Neural cell (in vitro differentiated cells): Measurements from ENCODE around the gene PLEKHM3. TPM values are rescaled to one million over a fixed set of nuclear protein-coding genes. Genes with fewer than 3 reads are reported as not detected.

ENCODE experiments used
- H2AFZ ChIP-seq: fragments of 200-600, 300-800 bp; sonication (generic), shearing (Covaris generic); 2 replicates; pipeline ENCODE4 v1.6.0; 2014; ENCODE audit warnings: low read depth, mild to moderate bottlenecking, antibody characterized with exemption, low read length, moderate library complexity
- H3F3A ChIP-seq: fragments of 200-600 bp; shearing (Covaris generic); 2 replicates; pipeline ENCODE4 v1.6.1; 2016; ENCODE audit warnings: mild to moderate bottlenecking, moderate library complexity, mixed read lengths, antibody characterized with exemption, low read length; ENCODE audit not compliant: insufficient read depth, poor library complexity, severe bottlenecking
- H3K27ac ChIP-seq: fragments of 200-600, 300-800 bp; sonication (generic), shearing (Covaris generic); 2 replicates; pipeline ENCODE4 v1.5.1; 2014; ENCODE audit warnings: mild to moderate bottlenecking, low read length, moderate library complexity
- H3K27me3 ChIP-seq: fragments of 300-800, 200-600 bp; sonication (generic), shearing (Covaris generic); 2 replicates; pipeline ENCODE4 v1.6.0; 2014; ENCODE audit warnings: mild to moderate bottlenecking, low read depth, low read length, moderate library complexity; ENCODE audit not compliant: insufficient read depth
- H3K36me3 ChIP-seq: fragments of 300-800, 200-600 bp; sonication (generic), shearing (Covaris generic); 2 replicates; pipeline ENCODE4 v1.5.1; 2014; ENCODE audit warnings: mild to moderate bottlenecking, antibody characterized with exemption, low read length, moderate library complexity; ENCODE audit not compliant: insufficient read depth
- H3K4me2 ChIP-seq: fragments of 300-800, 200-600 bp; sonication (generic), shearing (Covaris generic); 2 replicates; pipeline ENCODE4 v1.6.0; 2014; ENCODE audit warnings: mild to moderate bottlenecking, low read length
- H3K4me3 ChIP-seq: fragments of 300-800, 200-600 bp; sonication (generic), shearing (Covaris generic); 2 replicates; pipeline ENCODE4 v1.5.1; 2014; ENCODE audit warnings: mild to moderate bottlenecking, low read length, moderate library complexity
- H3K79me2 ChIP-seq: fragments of 200-600 bp; shearing (Covaris generic); replicated peaks from 2 replicates; pipeline ENCODE4 v1.6.0; 2014; ENCODE audit warnings: mild to moderate bottlenecking, low read length, moderate library complexity; ENCODE audit not compliant: insufficient read depth
- H3K9ac ChIP-seq: fragments of 300-800, 200-600 bp; sonication (generic), shearing (Covaris generic); 2 replicates; pipeline ENCODE4 v1.6.1; 2016; ENCODE audit warnings: mild to moderate bottlenecking, low read length, mixed read lengths
- H3K9me2 ChIP-seq: fragments of 200-600 bp; shearing (Covaris generic); 2 replicates; pipeline ENCODE4 v1.6.1; 2016; ENCODE audit warnings: mild to moderate bottlenecking, low read length, mixed read lengths; ENCODE audit not compliant: insufficient read depth
- H3K9me3 ChIP-seq: fragments of 200-600, 300-800 bp; sonication (generic), shearing (Covaris generic); 2 replicates; pipeline ENCODE4 v1.6.1; 2016; ENCODE audit warnings: mild to moderate bottlenecking, mixed run types, low read length, moderate library complexity, mixed read lengths
- H4K20me1 ChIP-seq: fragments of 200-600 bp; shearing (Covaris generic); 2 replicates; pipeline ENCODE4 v1.6.1; 2016; ENCODE audit warnings: mild to moderate bottlenecking, mixed run types; ENCODE audit not compliant: insufficient read depth
- EP300 ChIP-seq: fragments of 450-650 bp; conservative IDR thresholded peaks from 2 replicates; pipeline ENCODE4 v1.6.1; 2014; ENCODE audit warnings: antibody characterized with exemption, mild to moderate bottlenecking, moderate library complexity; ENCODE audit not compliant: poor library complexity, severe bottlenecking
- EZH2 ChIP-seq: fragments of 200-600, 300-800 bp; shearing (Covaris generic), sonication (generic); IDR thresholded peaks from 2 replicates; pipeline ENCODE4 v1.6.1; 2014; ENCODE audit warnings: antibody characterized with exemption, low read length, borderline replicate concordance, mild to moderate bottlenecking; ENCODE audit not compliant: insufficient read depth, poor library complexity, severe bottlenecking
- MXI1 ChIP-seq: fragments of 450-650 bp; conservative IDR thresholded peaks from 2 replicates; pipeline ENCODE4 v1.6.1; 2014; ENCODE audit warnings: antibody characterized with exemption, mild to moderate bottlenecking; ENCODE audit not compliant: poor library complexity, severe bottlenecking
- POLR2AphosphoS5 ChIP-seq: IDR thresholded peaks from 2 replicates; pipeline ENCODE4 v1.6.1; 2012
- RAD21 ChIP-seq: fragments of 450-650 bp; conservative IDR thresholded peaks from 2 replicates; pipeline ENCODE4 v1.6.1; 2014; ENCODE audit warnings: antibody characterized with exemption, mild to moderate bottlenecking, moderate library complexity
- SMC3 ChIP-seq: fragments of 450-650 bp; conservative IDR thresholded peaks from 2 replicates; pipeline ENCODE4 v1.6.1; 2014; ENCODE audit warnings: antibody characterized with exemption, mild to moderate bottlenecking, moderate library complexity; ENCODE audit not compliant: poor library complexity
- TAF1 ChIP-seq: IDR thresholded peaks from 2 replicates; pipeline ENCODE4 v1.6.1; 2012; ENCODE audit warnings: low read depth
- polyA plus RNA-seq: library from polyadenylated mRNA; depleted of rRNA; stranded (reverse); fragments of >200 nt; gene quantifications from 2 replicates; pipeline ENCODE4 v1.2.3, GENCODE V29; 2014
- TF ChIP-seq, protein P1 (sequence below): fragments of 450-650 bp; IDR thresholded peaks from 2 replicates; pipeline ENCODE4 v1.5.1; 2014; ENCODE audit warnings: antibody characterized with exemption, mild to moderate bottlenecking, moderate library complexity; ENCODE audit not compliant: poor library complexity, severe bottlenecking
- TF ChIP-seq, protein P2 (sequence below): IDR thresholded peaks from 2 replicates; pipeline ENCODE4 v1.6.1; 2012; ENCODE audit warnings: borderline replicate concordance

Gene PLEKHM3
- polyA plus RNA-seq, 1 donor from 2014 or later: 13.4 TPM

DNA sequence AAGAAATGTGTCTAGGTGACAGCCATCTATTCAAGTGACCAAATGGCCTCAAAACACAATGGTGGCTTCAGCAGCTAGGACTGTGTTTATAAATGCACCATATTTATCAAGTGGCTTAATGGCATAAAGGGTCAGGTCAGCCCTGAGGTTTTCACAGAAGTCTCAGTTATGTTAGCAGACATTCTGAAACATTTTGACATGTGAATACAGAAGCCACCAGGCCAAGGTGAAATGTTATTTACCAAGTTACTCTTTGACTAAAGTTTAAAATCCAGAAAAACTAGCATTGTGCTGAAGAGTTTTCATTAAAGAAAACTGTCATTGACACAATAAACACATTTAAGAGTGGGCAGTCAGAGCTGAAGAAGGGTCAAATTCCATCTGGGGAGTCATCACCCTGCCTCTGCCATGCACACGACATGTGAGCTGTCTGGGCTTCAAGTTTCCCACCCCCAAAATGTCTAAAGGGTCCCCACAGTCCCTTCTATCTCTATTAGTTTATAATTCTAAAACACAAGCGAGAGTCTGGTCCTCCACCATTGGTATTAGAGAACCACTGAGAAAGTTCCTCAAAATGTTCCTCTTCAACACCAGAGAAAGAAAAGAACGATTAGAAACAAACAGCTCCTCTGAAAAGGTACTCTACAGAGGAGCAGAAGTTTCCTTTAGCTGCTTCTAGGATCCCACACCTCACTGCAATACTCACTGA, 178.1 kb downstream of the PLEKHM3 start:
- no peak overlapping the region for H3K4me3 ChIP-seq
- H3K79me2 ChIP-seq: no peaks in the 10 kb centered on the region
- no peaks in the 10 kb centered on the region for H3K9me2 ChIP-seq
- H3K27me3 ChIP-seq: no peaks in the 10 kb centered on the region
- no peaks in the 10 kb centered on the region for H3K36me3 ChIP-seq
- H2AFZ ChIP-seq: no peak overlapping the region
- no peak overlapping the region for H3K27ac ChIP-seq
- TF ChIP-seq TAF1 (no peak), MXI1 (no peak), EZH2 (no peak), SMC3 (no peak), RAD21 (no peak), POLR2AphosphoS5 (no peak), EP300 (no peak)
- H3F3A ChIP-seq: no peaks in the 10 kb centered on the region
- H4K20me1 ChIP-seq: no peaks in the 10 kb centered on the region
- H3K9ac ChIP-seq: no peak overlapping the region
- H3K4me2 ChIP-seq: no peak overlapping the region
- H3K9me3 ChIP-seq: no peaks in the 10 kb centered on the region

DNA sequence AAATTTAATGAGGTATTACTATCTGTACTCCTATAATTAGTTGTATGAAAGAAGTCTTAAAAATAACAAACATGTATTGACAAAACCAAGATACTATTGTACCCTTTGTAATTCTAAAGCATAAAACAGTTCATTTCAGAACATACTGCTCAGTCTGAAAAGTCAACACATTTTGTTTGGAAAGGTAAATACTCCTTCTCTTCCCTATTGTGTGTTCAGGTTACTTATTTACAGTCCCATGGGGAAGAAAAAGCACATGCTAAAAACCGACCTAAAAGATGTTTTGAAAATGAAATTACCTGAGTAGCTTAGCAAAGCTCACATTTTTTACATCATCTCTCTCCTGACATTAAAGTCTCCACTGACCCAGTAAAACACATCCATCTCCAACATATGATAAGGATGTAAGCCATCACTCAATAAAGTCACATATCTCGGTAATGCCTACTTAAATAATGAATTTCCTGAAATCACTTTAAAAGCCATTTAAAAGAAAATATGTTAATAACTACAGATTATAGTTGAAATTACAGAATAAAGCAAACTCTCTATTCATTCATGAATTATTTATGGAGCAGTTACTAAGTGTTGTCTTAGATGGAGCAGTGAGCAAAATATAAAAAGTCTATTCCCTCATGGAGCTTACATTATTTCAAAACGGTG, 180.0 kb downstream of the PLEKHM3 start:
- H3K27ac ChIP-seq: no peak overlapping the region
- no peak overlapping the region for H3K4me3 ChIP-seq
- no peaks in the 10 kb centered on the region for H3F3A ChIP-seq
- H3K4me2 ChIP-seq: no peak overlapping the region
- no peaks in the 10 kb centered on the region for H3K9me3 ChIP-seq
- H3K9me2 ChIP-seq: no peaks in the 10 kb centered on the region
- H3K9ac ChIP-seq: no peak overlapping the region
- TF ChIP-seq, protein P1, sequence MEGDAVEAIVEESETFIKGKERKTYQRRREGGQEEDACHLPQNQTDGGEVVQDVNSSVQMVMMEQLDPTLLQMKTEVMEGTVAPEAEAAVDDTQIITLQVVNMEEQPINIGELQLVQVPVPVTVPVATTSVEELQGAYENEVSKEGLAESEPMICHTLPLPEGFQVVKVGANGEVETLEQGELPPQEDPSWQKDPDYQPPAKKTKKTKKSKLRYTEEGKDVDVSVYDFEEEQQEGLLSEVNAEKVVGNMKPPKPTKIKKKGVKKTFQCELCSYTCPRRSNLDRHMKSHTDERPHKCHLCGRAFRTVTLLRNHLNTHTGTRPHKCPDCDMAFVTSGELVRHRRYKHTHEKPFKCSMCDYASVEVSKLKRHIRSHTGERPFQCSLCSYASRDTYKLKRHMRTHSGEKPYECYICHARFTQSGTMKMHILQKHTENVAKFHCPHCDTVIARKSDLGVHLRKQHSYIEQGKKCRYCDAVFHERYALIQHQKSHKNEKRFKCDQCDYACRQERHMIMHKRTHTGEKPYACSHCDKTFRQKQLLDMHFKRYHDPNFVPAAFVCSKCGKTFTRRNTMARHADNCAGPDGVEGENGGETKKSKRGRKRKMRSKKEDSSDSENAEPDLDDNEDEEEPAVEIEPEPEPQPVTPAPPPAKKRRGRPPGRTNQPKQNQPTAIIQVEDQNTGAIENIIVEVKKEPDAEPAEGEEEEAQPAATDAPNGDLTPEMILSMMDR: no peak
- TF ChIP-seq TAF1: no peak
- no peak for TF ChIP-seq MXI1
- no peak for TF ChIP-seq RAD21
- no peak for TF ChIP-seq POLR2AphosphoS5
- TF ChIP-seq EZH2: no peak
- TF ChIP-seq SMC3: no peak
- TF ChIP-seq EP300: no peak
- no peaks in the 10 kb centered on the region for H3K27me3 ChIP-seq
- H3K36me3 ChIP-seq: no peaks in the 10 kb centered on the region
- H2AFZ ChIP-seq: no peak overlapping the region
- no peaks in the 10 kb centered on the region for H4K20me1 ChIP-seq
- H3K79me2 ChIP-seq: no peaks in the 10 kb centered on the region

DNA sequence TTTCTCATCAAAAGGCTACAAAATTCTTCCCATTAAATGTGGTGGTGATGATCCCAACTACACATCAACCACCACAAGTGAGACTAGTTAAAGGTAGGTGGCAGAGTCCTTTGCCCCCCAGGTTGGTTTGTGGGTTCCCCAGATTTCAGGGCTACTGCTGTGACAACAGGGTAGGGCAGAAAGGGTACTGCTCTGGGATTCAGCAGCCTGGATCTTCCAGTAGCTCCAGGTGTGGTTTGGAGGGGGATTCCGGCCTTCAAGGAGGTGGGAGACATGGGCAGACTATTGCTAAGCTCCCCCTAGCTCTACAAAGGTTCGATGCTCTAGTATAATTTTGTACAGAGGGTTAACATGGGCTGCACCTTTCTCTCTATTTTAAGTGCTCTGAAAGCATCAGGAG, 180.7 kb downstream of the PLEKHM3 start:
- Histone ChIP-seq H3K4me2 (no peak overlapping the region), H3K79me2 (no peaks in the 10 kb centered on the region), H4K20me1 (no peaks in the 10 kb centered on the region), H3F3A (no peaks in the 10 kb centered on the region), H3K9ac (no peak overlapping the region), H3K9me3 (no peaks in the 10 kb centered on the region), H3K9me2 (no peaks in the 10 kb centered on the region), H2AFZ (no peak overlapping the region), H3K4me3 (no peak overlapping the region), H3K36me3 (no peaks in the 10 kb centered on the region), H3K27me3 (no peaks in the 10 kb centered on the region), H3K27ac (no peak overlapping the region)
- no peak for TF ChIP-seq POLR2AphosphoS5
- no peak for TF ChIP-seq SMC3
- TF ChIP-seq, protein P1: no peak
- no peak for TF ChIP-seq EZH2
- TF ChIP-seq, protein P2, sequence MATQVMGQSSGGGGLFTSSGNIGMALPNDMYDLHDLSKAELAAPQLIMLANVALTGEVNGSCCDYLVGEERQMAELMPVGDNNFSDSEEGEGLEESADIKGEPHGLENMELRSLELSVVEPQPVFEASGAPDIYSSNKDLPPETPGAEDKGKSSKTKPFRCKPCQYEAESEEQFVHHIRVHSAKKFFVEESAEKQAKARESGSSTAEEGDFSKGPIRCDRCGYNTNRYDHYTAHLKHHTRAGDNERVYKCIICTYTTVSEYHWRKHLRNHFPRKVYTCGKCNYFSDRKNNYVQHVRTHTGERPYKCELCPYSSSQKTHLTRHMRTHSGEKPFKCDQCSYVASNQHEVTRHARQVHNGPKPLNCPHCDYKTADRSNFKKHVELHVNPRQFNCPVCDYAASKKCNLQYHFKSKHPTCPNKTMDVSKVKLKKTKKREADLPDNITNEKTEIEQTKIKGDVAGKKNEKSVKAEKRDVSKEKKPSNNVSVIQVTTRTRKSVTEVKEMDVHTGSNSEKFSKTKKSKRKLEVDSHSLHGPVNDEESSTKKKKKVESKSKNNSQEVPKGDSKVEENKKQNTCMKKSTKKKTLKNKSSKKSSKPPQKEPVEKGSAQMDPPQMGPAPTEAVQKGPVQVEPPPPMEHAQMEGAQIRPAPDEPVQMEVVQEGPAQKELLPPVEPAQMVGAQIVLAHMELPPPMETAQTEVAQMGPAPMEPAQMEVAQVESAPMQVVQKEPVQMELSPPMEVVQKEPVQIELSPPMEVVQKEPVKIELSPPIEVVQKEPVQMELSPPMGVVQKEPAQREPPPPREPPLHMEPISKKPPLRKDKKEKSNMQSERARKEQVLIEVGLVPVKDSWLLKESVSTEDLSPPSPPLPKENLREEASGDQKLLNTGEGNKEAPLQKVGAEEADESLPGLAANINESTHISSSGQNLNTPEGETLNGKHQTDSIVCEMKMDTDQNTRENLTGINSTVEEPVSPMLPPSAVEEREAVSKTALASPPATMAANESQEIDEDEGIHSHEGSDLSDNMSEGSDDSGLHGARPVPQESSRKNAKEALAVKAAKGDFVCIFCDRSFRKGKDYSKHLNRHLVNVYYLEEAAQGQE: no peak
- no peak for TF ChIP-seq MXI1
- TF ChIP-seq RAD21: no peak
- TF ChIP-seq EP300: no peak
- no peak for TF ChIP-seq TAF1
